Right lobe of liver (tissue), 4 donors: ENCODE measurements around the gene ARF6.
"Not testable (repeated sequence)": the region's sequence is repeated elsewhere in the genome, so short reads cannot be mapped to it uniquely, and the experiment has no call there.

ENCODE experiments used
- CTCF ChIP-seq, 4 donors: fragments of 200-600 bp in 3 of 4; fragments of 450-650 bp in 1 of 4; IDR thresholded peaks; one replicate each; pipeline versions ENCODE4 v1.5.1 to v1.8.0; 2016 to 2022; ENCODE audit warnings: antibody characterized with exemption in 4 of 4, mild to moderate bottlenecking in 2 of 4
- POLR2A ChIP-seq: fragments of 450-650 bp; IDR thresholded peaks from one replicate; pipeline ENCODE4 v1.6.1; 2017; ENCODE audit warnings: antibody characterized with exemption, mild to moderate bottlenecking
- donor health status: DM: no; HTN: no; CAD: no.
- donor health status: DM: no; HTN: no; CAD: no.
- donor health status: DM: no; HTN: yes; CAD: no.

GRCh38 chr14:49936246-49936645 lies 43.4 kb downstream of the ARF6 start:
- not testable (repeated sequence) for TF ChIP-seq CTCF (IDR thresholded peaks at IDR 0.05); POLR2A
